Lower leg skin (tissue), 4 donors: ENCODE results near the gene SPAG5. TPM values are rescaled to one million over a fixed set of nuclear protein-coding genes. Genes with fewer than 3 reads are reported as not detected.
A peak's percentile ranks its signal among the peaks of the same experiment; 100 is the strongest.

ENCODE experiments used
- DNase-seq, 2 donors: peaks; one replicate each; pipeline ENCODE4 v3.0.0-alpha.2; 2019; ENCODE audit warnings: low spot score in 2 of 2
- H3K4me3 ChIP-seq: fragments of 200-600 bp; sonication (generic); 2 replicates; pipeline ENCODE4 v1.5.1; 2017; ENCODE audit warnings: mild to moderate bottlenecking, low read depth; ENCODE audit not compliant: poor library complexity, severe bottlenecking
- CTCF ChIP-seq, 3 donors: fragments of 450-650 bp; IDR thresholded peaks; one replicate each; pipeline ENCODE4 v1.5.1; 2016; ENCODE audit warnings: antibody characterized with exemption in 3 of 3, mild to moderate bottlenecking in 3 of 3, moderate library complexity in 2 of 3
- POLR2A ChIP-seq, 2 donors: fragments of 450-650 bp; IDR thresholded peaks; one replicate each; pipeline ENCODE4 v1.6.1; 2016 to 2017; ENCODE audit warnings: antibody characterized with exemption in 2 of 2, mild to moderate bottlenecking in 1 of 2, moderate library complexity in 1 of 2
- WGBS, 2 donors: methylation state at CpG; one replicate each; pipeline ENCODE4 v1.1.5; 2018; 5-methylcytosine and 5-hydroxymethylcytosine counted together
- intact Hi-C: fragments of 100-400 bp; cut with DNase I; formaldehyde crosslinking; loops from one replicate; pipeline ENCODE4 v1.15.0; 2023; ENCODE audit warnings: low total_unique reads
- total RNA-seq, 4 donors: library from RNA; depleted of rRNA; stranded (reverse); fragments of >200 nt; gene quantifications; one replicate each; pipeline ENCODE4 v1.1.0, GENCODE V29; 2016

The SPAG5 gene
- total RNA-seq, 4 donors from 2014 or later = 4.0 to 12.4 (median 7.7) TPM

GRCh38 chr17:28528327-28529012 lies 70.4 kb downstream of the SPAG5 start:
- 58 to 63% methylated on average over 7 to 9 of the region's 9 CpGs for WGBS, 2 donors
- intact Hi-C loops = no loop called here
- DNase-seq = no peak
- H3K4me3 ChIP-seq = no peak overlapping the region
- no peak for TF ChIP-seq POLR2A (IDR thresholded peaks at IDR 0.05)
- TF ChIP-seq CTCF (IDR thresholded peaks at IDR 0.05) = no peak

- 37 to 44% methylated on average over 2 of the region's 2 CpGs for WGBS, 2 donors
- intact Hi-C loops = no loop called here
- peak in 1 of 2 donors; percentile 53 for DNase-seq
- H3K4me3 ChIP-seq = no peak overlapping the region
- TF ChIP-seq CTCF (IDR thresholded peaks at IDR 0.05) = no peak
- TF ChIP-seq POLR2A (IDR thresholded peaks at IDR 0.05) = no peak
Measured at GRCh38 chr17:28527859-28528258, 71.0 kb downstream of the SPAG5 start.

Other genes starting within 250 kb of the SPAG5 start
- gene POLDIP2, start 241.5 kb downstream of the SPAG5 start, total RNA-seq = 10 to 100 TPM; 52.1 to 90.2 (median 73.7) TPM
- not detected for gene SEBOX, start 233.8 kb downstream of the SPAG5 start, total RNA-seq
- gene VTN, start 228.7 kb downstream of the SPAG5 start, total RNA-seq = under 1 TPM in 1 of 4 donors, not detected in 3; 0.10 TPM
- 10 to 100 TPM in 3 of 4 donors, 1 to 10 TPM in 1; 4.0 to 15.4 (median 12.1) TPM for gene SARM1, start 227.3 kb downstream of the SPAG5 start, total RNA-seq
- gene SLC46A1, start 192.8 kb downstream of the SPAG5 start, total RNA-seq = 10 to 100 TPM in 1 of 4 donors, 1 to 10 TPM in 2, under 1 TPM in 1; 0.89 to 11.5 (median 4.5) TPM
- 10 to 100 TPM in 2 of 4 donors, 1 to 10 TPM in 2; 1.2 to 13.2 (median 9.8) TPM for gene SLC13A2, start 125.4 kb downstream of the SPAG5 start, total RNA-seq
- 10 to 100 TPM; 28.9 to 65.0 (median 45.4) TPM for gene FOXN1, start 92.7 kb downstream of the SPAG5 start, total RNA-seq
- 10 to 100 TPM; 41.2 to 41.6 (median 41.4) TPM for gene UNC119, start 46.4 kb downstream of the SPAG5 start, total RNA-seq
- gene PIGS, start 27.5 kb downstream of the SPAG5 start, total RNA-seq = 10 to 100 TPM; 57.6 to 84.0 (median 75.1) TPM
- 100 to 1,000 TPM; 109 to 186 (median 138) TPM for gene ALDOC, start 22.1 kb downstream of the SPAG5 start, total RNA-seq
- gene RSKR, start 15.2 kb upstream of the SPAG5 start, total RNA-seq = 1 to 10 TPM; 6.7 to 8.7 (median 6.9) TPM
- gene BLTP2, start 46.1 kb upstream of the SPAG5 start, total RNA-seq = 10 to 100 TPM; 51.0 to 93.7 (median 83.7) TPM
- gene SDF2, start 62.9 kb upstream of the SPAG5 start, total RNA-seq = 10 to 100 TPM; 36.6 to 47.4 (median 38.0) TPM
- gene SUPT6H, start 63.2 kb upstream of the SPAG5 start, total RNA-seq = 10 to 100 TPM; 47.2 to 86.7 (median 71.3) TPM
- gene PROCA1, start 112.9 kb upstream of the SPAG5 start, total RNA-seq = 1 to 10 TPM in 3 of 4 donors, not detected in 1; 1.0 to 3.7 (median 3.3) TPM
- 100 to 1,000 TPM in 2 of 4 donors, 10 to 100 TPM in 2; 76.6 to 138 (median 103) TPM for gene RAB34, start 118.8 kb upstream of the SPAG5 start, total RNA-seq
- 100 to 1,000 TPM; 538 to 966 (median 735) TPM for gene RPL23A, start 121.0 kb upstream of the SPAG5 start, total RNA-seq
- gene TLCD1, start 127.2 kb upstream of the SPAG5 start, total RNA-seq = 10 to 100 TPM in 3 of 4 donors, 1 to 10 TPM in 1; 9.4 to 33.6 (median 23.5) TPM
- 1 to 10 TPM; 2.1 to 9.5 (median 4.4) TPM for gene NEK8, start 129.8 kb upstream of the SPAG5 start, total RNA-seq
- gene TRAF4, start 145.0 kb upstream of the SPAG5 start, total RNA-seq = 10 to 100 TPM; 11.0 to 30.9 (median 21.8) TPM
- 10 to 100 TPM; 10.7 to 18.0 (median 12.0) TPM for gene FAM222B, start 243.8 kb upstream of the SPAG5 start, total RNA-seq